ENCODE measurements around the gene B3GLCT.

DNA sequence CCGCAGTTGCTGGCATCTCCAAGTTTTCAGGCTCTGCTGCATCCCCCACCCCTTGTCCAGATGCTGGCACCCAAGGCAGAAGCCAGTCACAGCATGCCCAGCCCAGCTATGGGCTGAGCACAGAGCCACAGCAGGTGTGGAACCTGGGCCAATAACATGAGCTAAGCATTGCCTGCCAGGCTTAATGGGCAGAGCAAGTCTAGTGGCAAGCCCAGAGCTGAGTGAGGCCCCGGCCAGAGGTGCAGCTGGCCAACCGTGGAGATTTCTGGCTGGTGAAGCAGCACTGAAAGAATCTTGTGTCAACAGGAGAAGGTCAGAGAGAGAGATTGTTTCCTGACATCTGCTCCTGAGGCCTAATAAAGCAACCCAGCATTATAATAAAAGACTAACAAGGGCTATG is 111.0 kb downstream of the B3GLCT start:
- TF ChIP-seq POLR2A (IDR thresholded peaks at IDR 0.05) = no peak
- TF ChIP-seq, protein P1, sequence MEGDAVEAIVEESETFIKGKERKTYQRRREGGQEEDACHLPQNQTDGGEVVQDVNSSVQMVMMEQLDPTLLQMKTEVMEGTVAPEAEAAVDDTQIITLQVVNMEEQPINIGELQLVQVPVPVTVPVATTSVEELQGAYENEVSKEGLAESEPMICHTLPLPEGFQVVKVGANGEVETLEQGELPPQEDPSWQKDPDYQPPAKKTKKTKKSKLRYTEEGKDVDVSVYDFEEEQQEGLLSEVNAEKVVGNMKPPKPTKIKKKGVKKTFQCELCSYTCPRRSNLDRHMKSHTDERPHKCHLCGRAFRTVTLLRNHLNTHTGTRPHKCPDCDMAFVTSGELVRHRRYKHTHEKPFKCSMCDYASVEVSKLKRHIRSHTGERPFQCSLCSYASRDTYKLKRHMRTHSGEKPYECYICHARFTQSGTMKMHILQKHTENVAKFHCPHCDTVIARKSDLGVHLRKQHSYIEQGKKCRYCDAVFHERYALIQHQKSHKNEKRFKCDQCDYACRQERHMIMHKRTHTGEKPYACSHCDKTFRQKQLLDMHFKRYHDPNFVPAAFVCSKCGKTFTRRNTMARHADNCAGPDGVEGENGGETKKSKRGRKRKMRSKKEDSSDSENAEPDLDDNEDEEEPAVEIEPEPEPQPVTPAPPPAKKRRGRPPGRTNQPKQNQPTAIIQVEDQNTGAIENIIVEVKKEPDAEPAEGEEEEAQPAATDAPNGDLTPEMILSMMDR (IDR thresholded peaks at IDR 0.05) = no peak
